Stimulated activated effector memory CD8-positive, alpha-beta T cell treated with anti-CD3 and anti-CD28 coated beads, Interleukin-12 subunit alpha, Interleukin-12 subunit beta, amount 100 ng/mL, for 72 hours (primary cell): Measurements from ENCODE around the gene BRI3BP.
A peak's percentile ranks its signal among the peaks of the same experiment; 100 is the strongest.
"Not testable (repeated sequence)": the region's sequence is repeated elsewhere in the genome, so short reads cannot be mapped to it uniquely, and the experiment has no call there.

Experiments
- ATAC-seq: fragments of 150-1000 bp; cut with Tn5 transposase; 2 replicates; pipeline ENCODE4 v1.10.0; 2021
- DNase-seq, 2 donors: peaks; one replicate each; pipeline ENCODE4 v3.0.0; 2021 to 2022; ENCODE audit warnings: low spot score in 2 of 2
- H3K27ac Mint-ChIP-seq: one replicate; pipeline ENCODE4 v1.8.0; 2022; ENCODE audit warnings: mild to moderate bottlenecking, mixed read lengths
- H3K36me3 Mint-ChIP-seq: one replicate; pipeline ENCODE4 v1.8.0; 2022; ENCODE audit warnings: mild to moderate bottlenecking, mixed read lengths
- H3K4me1 Mint-ChIP-seq: one replicate; pipeline ENCODE4 v1.8.0; 2022; ENCODE audit warnings: mixed read lengths
- H3K4me3 Mint-ChIP-seq: one replicate; pipeline ENCODE4 v1.8.0; 2022; ENCODE audit warnings: mild to moderate bottlenecking, mixed read lengths
- H3K9me3 Mint-ChIP-seq: one replicate; pipeline ENCODE4 v1.8.0; 2022; ENCODE audit warnings: mixed read lengths

The BRI3BP gene

DNA sequence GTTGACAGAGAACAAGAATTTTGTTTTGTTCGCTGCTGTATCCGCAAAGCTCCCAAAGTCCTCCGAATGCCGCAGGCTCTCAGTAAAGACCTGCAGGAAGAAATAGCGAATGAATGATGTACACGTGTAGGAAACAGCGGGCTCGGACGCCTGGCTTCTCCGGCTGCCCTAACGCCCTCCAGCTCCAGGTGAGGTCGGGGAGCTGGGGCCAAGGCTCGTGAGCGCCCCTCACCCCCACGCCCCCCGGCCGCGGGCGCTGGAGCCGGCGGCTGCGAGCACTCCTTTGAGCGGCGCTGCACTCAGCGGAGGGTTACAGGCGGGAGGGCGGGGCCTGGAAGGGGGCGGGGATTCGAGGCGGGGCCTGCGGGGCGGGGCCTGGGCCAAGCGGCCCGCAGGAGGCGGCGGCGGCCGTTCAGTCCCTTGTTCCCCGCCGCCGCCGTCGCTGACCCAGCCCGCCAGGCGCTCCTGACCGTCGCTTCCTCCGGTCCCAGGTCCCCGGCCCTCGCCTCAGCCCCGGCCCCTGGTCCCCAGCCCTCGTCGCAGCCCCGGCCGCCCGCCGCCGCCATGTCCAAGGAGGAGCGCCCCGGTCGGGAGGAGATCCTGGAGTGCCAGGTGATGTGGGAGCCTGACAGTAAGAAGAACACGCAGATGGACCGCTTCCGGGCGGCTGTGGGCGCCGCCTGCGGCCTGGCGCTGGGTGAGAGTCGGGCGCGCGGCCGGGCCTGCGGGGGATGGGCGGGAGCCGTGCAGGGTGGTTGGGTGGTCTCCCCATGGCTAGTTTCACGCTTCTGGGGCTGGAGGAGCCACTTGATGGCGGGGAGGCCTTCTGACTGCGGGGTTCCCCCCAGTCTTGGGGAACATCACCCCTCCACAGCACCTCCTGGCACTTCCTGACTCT is 71.8 kb downstream of the BRI3BP start, which contains the start of gene AACS:
TSS of gene AACS (plus strand) at position 415 of the 898 bp plus-strand sequence. CDS start at position 565, 150 bp downstream.
- ATAC-seq (peak; percentile 96), DNase-seq (peak; percentile 65 to 85)
- peak within 1 kb of the TSS; percentile 27 for H3K27ac Mint-ChIP-seq
- H3K9me3 Mint-ChIP-seq, result no peaks in the 10 kb centered on the region
- H3K4me3 Mint-ChIP-seq, result peak within 1 kb of the TSS; percentile 61
- no peaks in the 10 kb centered on the region for H3K36me3 Mint-ChIP-seq
- peaks cover 25% of the 10 kb centered on the region for H3K4me1 Mint-ChIP-seq

- DNase-seq (no peak), ATAC-seq (no peak)
- peak overlapping the region; percentile 27 for H3K27ac Mint-ChIP-seq
- peaks cover 25% of the 10 kb centered on the region for H3K4me1 Mint-ChIP-seq
- H3K9me3 Mint-ChIP-seq, result no peaks in the 10 kb centered on the region
- no peaks in the 10 kb centered on the region for H3K36me3 Mint-ChIP-seq
- peak overlapping the region; percentile 61 for H3K4me3 Mint-ChIP-seq
Measured at GRCh38 chr12:125065919-125066570, 72.6 kb downstream of the BRI3BP start.

- ATAC-seq (no peak), DNase-seq (no peak)
- H3K4me3 Mint-ChIP-seq, result no peak overlapping the region
- no peaks in the 10 kb centered on the region for H3K36me3 Mint-ChIP-seq
- H3K4me1 Mint-ChIP-seq, result peaks cover 25% of the 10 kb centered on the region
- no peaks in the 10 kb centered on the region for H3K9me3 Mint-ChIP-seq
- H3K27ac Mint-ChIP-seq, result no peak overlapping the region
Measured at GRCh38 chr12:125068391-125068790, 74.9 kb downstream of the BRI3BP start.

DNA sequence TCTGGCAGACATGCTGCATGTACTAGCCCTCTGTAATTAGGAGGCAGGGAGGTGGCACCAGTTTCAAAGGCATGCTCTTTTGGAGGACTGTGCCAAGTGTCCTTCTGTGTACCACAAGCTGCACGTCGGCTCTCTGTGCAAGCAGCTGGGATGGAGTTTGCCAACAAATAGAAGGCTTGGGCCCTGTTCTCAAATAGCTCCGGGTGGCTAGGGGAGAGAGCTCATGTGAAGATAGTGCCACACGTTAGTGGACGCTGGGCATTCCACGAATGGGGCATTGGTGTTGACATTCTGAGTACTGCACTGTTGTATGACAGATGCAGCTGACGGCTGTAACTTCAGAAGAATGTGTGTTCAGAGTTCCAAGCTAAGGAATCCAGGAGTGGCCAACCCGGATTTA is 76.2 kb downstream of the BRI3BP start:
- no peak overlapping the region for H3K27ac Mint-ChIP-seq
- H3K4me1 Mint-ChIP-seq, result peaks cover 21% of the 10 kb centered on the region
- DNase-seq (no peak), ATAC-seq (no peak)
- H3K4me3 Mint-ChIP-seq, result no peak overlapping the region
- peaks cover under 1% of the 10 kb centered on the region for H3K36me3 Mint-ChIP-seq
- no peaks in the 10 kb centered on the region for H3K9me3 Mint-ChIP-seq

DNA sequence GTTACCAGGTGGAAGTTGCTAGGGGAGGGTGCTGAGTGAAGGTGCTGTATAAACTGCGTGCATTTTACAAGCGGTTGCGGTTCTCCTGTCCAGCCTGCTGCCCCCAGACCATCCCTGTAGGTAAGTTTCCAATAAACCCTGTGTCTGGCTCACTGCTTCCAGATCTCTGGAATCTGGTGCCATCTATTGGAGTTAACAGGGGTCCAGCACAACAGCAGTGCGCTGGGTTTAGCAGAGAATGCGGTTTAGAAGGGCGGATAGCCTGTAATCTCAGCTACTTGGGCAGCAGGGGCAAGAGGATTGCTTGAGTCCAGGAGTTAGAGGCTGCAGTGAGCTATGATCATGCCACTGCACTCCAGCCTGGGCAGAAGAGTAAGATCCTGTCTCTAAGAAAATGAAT is 76.7 kb downstream of the BRI3BP start:
- Mint-ChIP-seq H3K4me1 (peaks cover 16% of the 10 kb centered on the region), H3K4me3 (no peak overlapping the region), H3K36me3 (peaks cover 5% of the 10 kb centered on the region), H3K27ac (no peak overlapping the region), H3K9me3 (no peaks in the 10 kb centered on the region)
- ATAC-seq, result no peak
- no peak for DNase-seq

DNA sequence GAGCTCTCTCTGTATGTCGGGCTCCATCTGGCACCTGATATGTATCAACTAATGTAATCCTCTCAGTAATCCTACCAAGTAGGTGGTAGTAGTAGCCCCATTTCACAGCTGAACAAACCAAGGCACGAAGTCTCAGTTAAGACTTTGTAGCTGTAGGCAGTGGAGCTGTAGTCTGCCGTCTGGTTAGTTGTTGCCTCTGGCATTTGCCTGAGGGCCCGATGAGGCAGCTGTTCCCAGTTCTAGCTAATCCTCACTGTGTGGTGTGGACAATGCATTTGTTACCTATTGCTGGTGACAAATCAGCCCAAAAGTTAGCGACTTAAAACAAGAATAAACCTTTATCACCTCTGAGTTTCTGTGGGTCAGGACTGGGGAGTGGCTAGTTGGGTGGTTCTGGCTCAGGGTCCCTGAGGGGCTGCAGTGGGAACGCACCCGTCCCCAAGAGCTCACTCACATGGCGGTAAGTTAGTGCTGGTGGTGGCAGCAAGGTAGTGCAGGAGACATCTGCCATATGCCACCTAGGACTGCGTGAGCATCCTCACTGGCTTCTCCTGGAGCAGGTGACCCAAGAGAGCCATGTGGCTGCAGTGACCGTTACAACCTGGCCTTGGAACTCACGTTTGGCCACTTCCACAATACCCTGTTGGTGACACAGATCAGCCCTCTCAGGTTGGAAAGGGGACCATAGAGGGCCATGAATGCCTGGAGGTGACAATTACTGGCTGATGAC is 77.4 kb downstream of the BRI3BP start:
- peaks cover 15% of the 10 kb centered on the region for H3K4me1 Mint-ChIP-seq
- no peak overlapping the region for H3K27ac Mint-ChIP-seq
- H3K4me3 Mint-ChIP-seq, result no peak overlapping the region
- DNase-seq (no peak), ATAC-seq (no peak)
- peaks cover 12% of the 10 kb centered on the region for H3K36me3 Mint-ChIP-seq
- no peaks in the 10 kb centered on the region for H3K9me3 Mint-ChIP-seq

DNA sequence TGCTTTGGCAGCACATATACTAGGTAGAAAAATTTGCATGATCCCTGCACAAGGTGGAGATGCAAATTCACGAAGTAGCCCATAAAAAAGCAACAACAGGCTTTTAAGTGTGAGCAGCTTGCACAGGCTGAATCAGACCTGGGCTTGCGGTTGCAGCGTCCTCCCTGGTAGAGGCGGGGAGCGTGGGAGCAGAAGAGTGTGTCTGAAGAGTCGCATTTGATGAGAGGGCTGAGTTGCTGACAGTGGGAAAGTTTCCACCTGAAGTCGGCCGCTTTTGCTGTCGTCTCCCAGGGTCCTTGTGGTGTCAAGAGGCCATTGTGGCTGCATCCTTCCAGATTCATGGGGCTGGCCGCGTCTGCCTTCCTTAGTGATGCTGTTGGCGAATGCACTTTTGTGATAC is 78.0 kb downstream of the BRI3BP start:
- H3K27ac Mint-ChIP-seq, result no peak overlapping the region
- no peak overlapping the region for H3K4me3 Mint-ChIP-seq
- ATAC-seq (peak; percentile 54), DNase-seq (no peak)
- H3K4me1 Mint-ChIP-seq, result peaks cover 9% of the 10 kb centered on the region
- H3K9me3 Mint-ChIP-seq, result no peaks in the 10 kb centered on the region
- H3K36me3 Mint-ChIP-seq, result peaks cover 19% of the 10 kb centered on the region

GRCh38 chr12:125072496-125072895 is 79.1 kb downstream of the BRI3BP start:
- no peaks in the 10 kb centered on the region for H3K9me3 Mint-ChIP-seq
- DNase-seq (no peak), ATAC-seq (no peak)
- no peak overlapping the region for H3K27ac Mint-ChIP-seq
- no peak overlapping the region for H3K4me3 Mint-ChIP-seq
- peaks cover 29% of the 10 kb centered on the region for H3K36me3 Mint-ChIP-seq
- H3K4me1 Mint-ChIP-seq, result no peaks in the 10 kb centered on the region

GRCh38 chr12:125074294-125074693 is 80.8 kb downstream of the BRI3BP start:
- H3K27ac Mint-ChIP-seq, H3K4me1 Mint-ChIP-seq, H3K4me3 Mint-ChIP-seq, H3K9me3 Mint-ChIP-seq, DNase-seq, ATAC-seq: not testable (repeated sequence)
- peaks cover 47% of the 10 kb centered on the region for H3K36me3 Mint-ChIP-seq

GRCh38 chr12:125076103-125076502 is 82.7 kb downstream of the BRI3BP start:
- H3K36me3 Mint-ChIP-seq, result peaks cover 58% of the 10 kb centered on the region
- H3K27ac Mint-ChIP-seq, result no peak overlapping the region
- no peak for ATAC-seq
- no peak for DNase-seq
- no peaks in the 10 kb centered on the region for H3K9me3 Mint-ChIP-seq
- no peaks in the 10 kb centered on the region for H3K4me1 Mint-ChIP-seq
- no peak overlapping the region for H3K4me3 Mint-ChIP-seq

DNA sequence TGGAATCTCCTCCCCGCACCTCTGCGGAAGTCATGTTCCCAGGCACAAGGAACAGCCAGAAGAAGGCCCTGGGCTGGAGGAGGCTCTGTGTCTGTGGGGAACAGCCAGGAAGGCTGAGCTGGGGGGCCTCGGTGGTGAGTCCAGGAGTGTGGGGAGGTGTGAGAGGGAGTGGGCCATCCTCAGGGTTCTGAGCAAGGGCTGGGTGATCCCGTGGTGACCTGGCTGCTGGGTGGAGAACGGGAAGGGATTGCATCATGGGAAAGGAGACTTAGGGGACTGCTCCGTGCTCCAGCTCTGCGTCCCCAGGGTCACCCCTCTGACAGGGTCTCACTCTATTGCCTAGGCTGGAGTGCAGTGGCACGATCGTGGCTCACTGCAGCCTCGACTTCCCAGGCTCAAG is 85.6 kb downstream of the BRI3BP start:
- no peak for ATAC-seq
- Mint-ChIP-seq H3K36me3 (peaks cover 63% of the 10 kb centered on the region), H3K4me3 (no peak overlapping the region), H3K9me3 (no peaks in the 10 kb centered on the region), H3K4me1 (no peaks in the 10 kb centered on the region), H3K27ac (no peak overlapping the region)
- DNase-seq, result no peak

GRCh38 chr12:125079648-125080645 is 86.5 kb downstream of the BRI3BP start:
- Mint-ChIP-seq H3K9me3 (no peaks in the 10 kb centered on the region), H3K36me3 (peaks cover 65% of the 10 kb centered on the region), H3K4me3 (no peak overlapping the region), H3K27ac (no peak overlapping the region), H3K4me1 (no peaks in the 10 kb centered on the region)
- no peak for DNase-seq
- ATAC-seq, result no peak
